Measurements from ENCODE around the gene SLC22A7. TPM values are rescaled to one million over a fixed set of nuclear protein-coding genes. Genes with fewer than 3 reads are reported as not detected.

SLC22A7 gene
- total RNA-seq, 4 donors from 2014 or later, result not detected

DNA sequence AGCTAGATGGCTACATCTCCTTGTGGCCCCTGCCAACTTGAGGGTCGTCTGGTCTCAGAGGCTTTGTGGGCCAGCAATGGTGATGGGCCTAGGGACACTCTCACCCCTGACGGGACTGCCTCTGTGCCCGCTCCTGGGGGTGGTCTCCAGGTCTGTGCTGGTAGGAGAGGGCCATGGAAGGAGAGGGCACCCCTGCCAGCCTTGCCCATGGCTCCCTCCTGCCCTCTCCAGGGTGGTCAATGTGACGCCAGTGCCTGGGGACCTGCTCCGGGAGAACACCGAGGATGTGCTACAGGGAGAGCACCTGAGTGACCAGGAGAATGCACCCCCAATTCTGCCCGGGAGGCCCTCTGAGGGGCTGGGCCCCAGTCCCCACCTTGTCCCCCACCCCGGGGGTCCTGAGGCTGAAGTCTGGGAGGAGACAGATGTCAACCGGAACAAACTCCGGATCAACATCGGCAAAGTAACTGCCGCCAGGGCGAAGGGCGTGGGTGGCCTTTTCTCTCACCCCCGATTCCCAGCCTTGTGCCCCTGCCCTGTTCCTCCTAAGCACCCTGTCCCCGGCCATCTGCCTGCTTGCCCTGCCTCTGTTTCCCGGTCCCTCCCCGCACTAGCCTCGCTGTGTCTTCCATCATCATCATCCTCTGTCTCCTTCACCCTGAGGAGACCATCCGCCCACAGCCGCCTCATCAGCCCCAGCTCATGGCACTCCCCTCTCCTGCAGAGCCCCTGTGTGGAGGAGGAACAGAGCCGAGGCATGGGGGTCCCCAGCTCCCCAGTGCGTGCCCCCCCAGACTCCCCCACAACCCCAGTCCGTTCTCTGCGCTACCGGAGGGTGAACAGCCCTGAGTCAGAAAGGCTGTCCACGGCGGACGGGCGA lies 39.0 kb upstream of the SLC22A7 start:
- TF ChIP-seq POLR2AphosphoS5 (IDR thresholded peaks at IDR 0.05) (no peak), EP300 (IDR thresholded peaks at IDR 0.05) (no peak), POLR2A (IDR thresholded peaks at IDR 0.05) (no peak)
- TF ChIP-seq, protein P1, sequence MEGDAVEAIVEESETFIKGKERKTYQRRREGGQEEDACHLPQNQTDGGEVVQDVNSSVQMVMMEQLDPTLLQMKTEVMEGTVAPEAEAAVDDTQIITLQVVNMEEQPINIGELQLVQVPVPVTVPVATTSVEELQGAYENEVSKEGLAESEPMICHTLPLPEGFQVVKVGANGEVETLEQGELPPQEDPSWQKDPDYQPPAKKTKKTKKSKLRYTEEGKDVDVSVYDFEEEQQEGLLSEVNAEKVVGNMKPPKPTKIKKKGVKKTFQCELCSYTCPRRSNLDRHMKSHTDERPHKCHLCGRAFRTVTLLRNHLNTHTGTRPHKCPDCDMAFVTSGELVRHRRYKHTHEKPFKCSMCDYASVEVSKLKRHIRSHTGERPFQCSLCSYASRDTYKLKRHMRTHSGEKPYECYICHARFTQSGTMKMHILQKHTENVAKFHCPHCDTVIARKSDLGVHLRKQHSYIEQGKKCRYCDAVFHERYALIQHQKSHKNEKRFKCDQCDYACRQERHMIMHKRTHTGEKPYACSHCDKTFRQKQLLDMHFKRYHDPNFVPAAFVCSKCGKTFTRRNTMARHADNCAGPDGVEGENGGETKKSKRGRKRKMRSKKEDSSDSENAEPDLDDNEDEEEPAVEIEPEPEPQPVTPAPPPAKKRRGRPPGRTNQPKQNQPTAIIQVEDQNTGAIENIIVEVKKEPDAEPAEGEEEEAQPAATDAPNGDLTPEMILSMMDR (IDR thresholded peaks at IDR 0.05), result no peak

GRCh38 chr6:43260791-43261190 lies 37.3 kb upstream of the SLC22A7 start:
- WGBS, result 77% methylated on average over 4 of the region's 4 CpGs

More for the DNA sequence above, 39.0 kb upstream of the SLC22A7 start:
- DNase-seq (ENCODE audit: low spot score in 2 of 2), result no peak
- Histone ChIP-seq H3K27ac (no peak overlapping the region), H3K9me3 (no peaks in the 10 kb centered on the region), H3K4me3 (no peak overlapping the region), H3K4me1 (no peaks in the 10 kb centered on the region), H3K36me3 (no peaks in the 10 kb centered on the region), H3K27me3 (peaks cover 26% of the 10 kb centered on the region)
- WGBS, result 91% methylated on average over 29 of the region's 30 CpGs

GRCh38 chr6:43261198-43261597 lies 36.9 kb upstream of the SLC22A7 start:
- 95% methylated on average over 4 of the region's 5 CpGs for WGBS
- H3K27me3 ChIP-seq, result peaks cover 17% of the 10 kb centered on the region
- TF ChIP-seq POLR2AphosphoS5 (IDR thresholded peaks at IDR 0.05), result no peak
- TF ChIP-seq, protein P1 (IDR thresholded peaks at IDR 0.05), result no peak
- no peak for TF ChIP-seq POLR2A (IDR thresholded peaks at IDR 0.05)
- TF ChIP-seq EP300 (IDR thresholded peaks at IDR 0.05), result no peak

More at GRCh38 chr6:43260791-43261190, 37.3 kb upstream of the SLC22A7 start:
- no peak overlapping the region for H3K4me3 ChIP-seq
- H3K27ac ChIP-seq, result no peak overlapping the region
- H3K9me3 ChIP-seq, result no peaks in the 10 kb centered on the region
- no peak for DNase-seq (ENCODE audit: low spot score in 2 of 2)
- no peaks in the 10 kb centered on the region for H3K36me3 ChIP-seq
- TF ChIP-seq POLR2AphosphoS5 (IDR thresholded peaks at IDR 0.05), result no peak
- TF ChIP-seq POLR2A (IDR thresholded peaks at IDR 0.05), result no peak
- TF ChIP-seq EP300 (IDR thresholded peaks at IDR 0.05), result no peak
- TF ChIP-seq, protein P1 (IDR thresholded peaks at IDR 0.05), result no peak
- H3K4me1 ChIP-seq, result no peaks in the 10 kb centered on the region
- H3K27me3 ChIP-seq, result peaks cover 17% of the 10 kb centered on the region

GRCh38 chr6:43262000-43262779 lies 35.9 kb upstream of the SLC22A7 start:
- Histone ChIP-seq H3K4me3 (no peak overlapping the region), H3K9me3 (no peaks in the 10 kb centered on the region), H3K27me3 (peaks cover 13% of the 10 kb centered on the region), H3K27ac (no peak overlapping the region), H3K36me3 (no peaks in the 10 kb centered on the region), H3K4me1 (no peaks in the 10 kb centered on the region)
- WGBS, result 79% methylated on average over 14 of the region's 14 CpGs
- no peak for TF ChIP-seq POLR2A (IDR thresholded peaks at IDR 0.05)
- TF ChIP-seq, protein P1 (IDR thresholded peaks at IDR 0.05), result no peak
- no peak for TF ChIP-seq EP300 (IDR thresholded peaks at IDR 0.05)
- TF ChIP-seq POLR2AphosphoS5 (IDR thresholded peaks at IDR 0.05), result no peak
- no peak for DNase-seq (ENCODE audit: low spot score in 2 of 2)

More at GRCh38 chr6:43261198-43261597, 36.9 kb upstream of the SLC22A7 start:
- DNase-seq (ENCODE audit: low spot score in 2 of 2), result no peak
- Histone ChIP-seq H3K4me3 (no peak overlapping the region), H3K9me3 (no peaks in the 10 kb centered on the region), H3K36me3 (no peaks in the 10 kb centered on the region), H3K27ac (no peak overlapping the region), H3K4me1 (no peaks in the 10 kb centered on the region)
